ENCODE data around the gene CCDC192. TPM values are rescaled to one million over a fixed set of nuclear protein-coding genes. Genes with fewer than 3 reads are reported as not detected.

CCDC192 gene
- total RNA-seq, 1 donor from 2014 or later = 0.26 TPM

DNA sequence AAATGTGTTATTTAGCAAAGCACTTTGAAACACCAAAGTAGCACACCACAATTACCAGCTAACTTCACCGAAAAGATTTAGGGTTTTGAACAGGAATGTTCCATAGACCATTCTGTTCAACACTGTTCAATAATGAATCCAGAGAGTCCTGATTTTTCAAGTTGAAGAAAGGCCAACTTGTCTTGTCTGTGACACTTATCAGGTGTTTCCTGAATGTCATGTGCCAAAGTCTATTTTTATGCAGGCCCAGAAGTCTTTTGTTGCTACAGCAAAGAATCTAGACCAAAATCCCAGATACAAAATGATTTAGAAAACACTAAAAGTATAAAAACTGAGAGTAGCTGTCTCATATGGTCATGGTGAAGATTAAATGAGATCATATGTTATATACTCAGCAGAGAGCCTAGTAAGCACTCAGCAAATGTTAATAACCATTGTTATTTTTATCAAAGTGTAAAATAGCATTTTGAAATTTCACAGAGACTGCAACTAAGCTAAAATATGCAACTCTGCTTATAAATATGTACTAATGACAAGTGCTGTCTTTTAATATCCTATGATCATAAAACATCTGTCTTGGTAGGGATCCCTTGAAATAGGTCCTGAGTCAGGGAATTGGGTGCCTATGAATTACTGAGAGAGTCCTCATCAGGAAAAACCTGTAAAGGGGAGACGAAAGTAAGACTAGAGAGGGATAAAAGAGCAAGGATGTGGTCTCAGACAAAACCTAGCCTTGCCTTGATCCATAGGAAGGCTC lies 258.0 kb downstream of the CCDC192 start:
- no peak overlapping the region for H3K4me3 Mint-ChIP-seq (ENCODE audit: unreplicated experiment)
- no peak overlapping the region for H3K27ac Mint-ChIP-seq (ENCODE audit: unreplicated experiment)
- no peaks in the 10 kb centered on the region for H3K9me3 Mint-ChIP-seq (ENCODE audit: unreplicated experiment)
- H3K27me3 Mint-ChIP-seq (ENCODE audit: unreplicated experiment) = no peaks in the 10 kb centered on the region
- no peaks in the 10 kb centered on the region for H3K36me3 Mint-ChIP-seq (ENCODE audit: low read depth, unreplicated experiment)
- TF ChIP-seq, protein P1, sequence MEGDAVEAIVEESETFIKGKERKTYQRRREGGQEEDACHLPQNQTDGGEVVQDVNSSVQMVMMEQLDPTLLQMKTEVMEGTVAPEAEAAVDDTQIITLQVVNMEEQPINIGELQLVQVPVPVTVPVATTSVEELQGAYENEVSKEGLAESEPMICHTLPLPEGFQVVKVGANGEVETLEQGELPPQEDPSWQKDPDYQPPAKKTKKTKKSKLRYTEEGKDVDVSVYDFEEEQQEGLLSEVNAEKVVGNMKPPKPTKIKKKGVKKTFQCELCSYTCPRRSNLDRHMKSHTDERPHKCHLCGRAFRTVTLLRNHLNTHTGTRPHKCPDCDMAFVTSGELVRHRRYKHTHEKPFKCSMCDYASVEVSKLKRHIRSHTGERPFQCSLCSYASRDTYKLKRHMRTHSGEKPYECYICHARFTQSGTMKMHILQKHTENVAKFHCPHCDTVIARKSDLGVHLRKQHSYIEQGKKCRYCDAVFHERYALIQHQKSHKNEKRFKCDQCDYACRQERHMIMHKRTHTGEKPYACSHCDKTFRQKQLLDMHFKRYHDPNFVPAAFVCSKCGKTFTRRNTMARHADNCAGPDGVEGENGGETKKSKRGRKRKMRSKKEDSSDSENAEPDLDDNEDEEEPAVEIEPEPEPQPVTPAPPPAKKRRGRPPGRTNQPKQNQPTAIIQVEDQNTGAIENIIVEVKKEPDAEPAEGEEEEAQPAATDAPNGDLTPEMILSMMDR (IDR thresholded peaks at IDR 0.05; ENCODE audit: unreplicated experiment) = no peak
- peaks cover 32% of the 10 kb centered on the region for H3K4me1 Mint-ChIP-seq (ENCODE audit: unreplicated experiment)
- no peak for DNase-seq (ENCODE audit: low spot score)

DNA sequence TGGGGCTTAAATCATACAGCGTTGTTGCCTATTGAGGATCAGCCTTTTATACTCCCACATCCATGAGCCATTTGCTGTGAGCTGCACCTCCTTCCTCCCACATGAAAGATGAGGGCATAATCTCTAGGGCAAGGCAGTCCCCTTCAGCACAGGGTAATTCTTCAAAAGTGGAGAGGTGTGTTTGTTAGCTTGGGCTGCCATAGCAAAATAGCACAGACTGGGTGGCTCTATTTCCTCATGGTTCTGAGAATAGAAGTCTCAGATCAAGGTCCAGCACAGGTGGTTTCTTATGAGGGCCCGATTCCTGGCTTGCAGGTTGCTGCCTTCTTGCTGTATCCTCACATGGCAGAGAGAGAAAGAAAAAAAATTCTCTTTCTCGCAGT lies 258.6 kb downstream of the CCDC192 start:
- Mint-ChIP-seq H3K9me3 (ENCODE audit: unreplicated experiment) (no peaks in the 10 kb centered on the region), H3K4me3 (ENCODE audit: unreplicated experiment) (no peak overlapping the region), H3K27ac (ENCODE audit: unreplicated experiment) (no peak overlapping the region), H3K27me3 (ENCODE audit: unreplicated experiment) (no peaks in the 10 kb centered on the region), H3K4me1 (ENCODE audit: unreplicated experiment) (peaks cover 32% of the 10 kb centered on the region), H3K36me3 (ENCODE audit: low read depth, unreplicated experiment) (no peaks in the 10 kb centered on the region)
- DNase-seq (ENCODE audit: low spot score) = no peak
- TF ChIP-seq, protein P1 (IDR thresholded peaks at IDR 0.05; ENCODE audit: unreplicated experiment) = no peak

DNA sequence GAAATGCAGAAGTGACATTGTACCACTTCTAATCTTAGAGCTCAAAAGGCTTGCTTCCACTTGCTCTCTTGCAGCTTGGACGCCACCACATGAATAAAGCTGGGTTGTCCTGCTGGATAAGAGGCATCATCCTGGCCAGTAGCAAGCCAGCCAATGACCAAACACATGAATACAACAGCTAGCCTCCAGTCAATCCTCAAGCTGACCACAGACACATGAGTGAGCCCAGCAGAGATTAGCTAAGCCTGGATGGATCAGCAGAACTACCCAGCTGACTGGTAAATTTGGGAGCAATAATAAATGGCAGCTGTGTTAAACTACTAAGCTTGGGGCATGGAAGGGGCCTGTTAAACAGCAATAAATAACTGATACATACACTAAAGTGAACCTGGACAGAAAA lies 259.3 kb downstream of the CCDC192 start:
- Mint-ChIP-seq H3K9me3 (ENCODE audit: unreplicated experiment) (no peaks in the 10 kb centered on the region), H3K27ac (ENCODE audit: unreplicated experiment) (no peak overlapping the region), H3K27me3 (ENCODE audit: unreplicated experiment) (no peaks in the 10 kb centered on the region), H3K4me3 (ENCODE audit: unreplicated experiment) (no peak overlapping the region), H3K36me3 (ENCODE audit: low read depth, unreplicated experiment) (no peaks in the 10 kb centered on the region), H3K4me1 (ENCODE audit: unreplicated experiment) (peaks cover 32% of the 10 kb centered on the region)
- TF ChIP-seq, protein P1 (IDR thresholded peaks at IDR 0.05; ENCODE audit: unreplicated experiment) = no peak
- no peak for DNase-seq (ENCODE audit: low spot score)

DNA sequence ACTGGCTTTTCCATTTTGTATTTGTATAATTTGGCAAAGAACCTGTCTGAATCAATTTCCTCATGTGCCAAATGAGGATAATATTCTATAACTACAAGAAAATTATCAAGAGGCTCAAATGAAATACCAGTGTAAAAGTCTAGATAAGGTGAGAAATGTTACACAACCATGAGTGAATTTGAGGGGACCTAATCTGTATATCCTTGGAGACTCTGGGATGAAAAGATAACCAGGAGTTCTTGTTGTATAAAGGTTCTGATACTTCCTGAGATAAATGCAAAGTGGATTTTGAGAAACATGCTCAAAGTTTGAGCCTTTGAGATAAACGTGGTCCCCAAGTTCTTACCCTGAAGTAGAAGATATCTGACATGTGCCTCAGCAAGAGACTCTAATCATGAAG lies 260.0 kb downstream of the CCDC192 start:
- no peak for DNase-seq (ENCODE audit: low spot score)
- TF ChIP-seq, protein P1 (IDR thresholded peaks at IDR 0.05; ENCODE audit: unreplicated experiment) = no peak
- H3K4me1 Mint-ChIP-seq (ENCODE audit: unreplicated experiment) = peaks cover 29% of the 10 kb centered on the region
- no peaks in the 10 kb centered on the region for H3K27me3 Mint-ChIP-seq (ENCODE audit: unreplicated experiment)
- no peak overlapping the region for H3K27ac Mint-ChIP-seq (ENCODE audit: unreplicated experiment)
- no peaks in the 10 kb centered on the region for H3K36me3 Mint-ChIP-seq (ENCODE audit: low read depth, unreplicated experiment)
- no peaks in the 10 kb centered on the region for H3K9me3 Mint-ChIP-seq (ENCODE audit: unreplicated experiment)
- H3K4me3 Mint-ChIP-seq (ENCODE audit: unreplicated experiment) = no peak overlapping the region

DNA sequence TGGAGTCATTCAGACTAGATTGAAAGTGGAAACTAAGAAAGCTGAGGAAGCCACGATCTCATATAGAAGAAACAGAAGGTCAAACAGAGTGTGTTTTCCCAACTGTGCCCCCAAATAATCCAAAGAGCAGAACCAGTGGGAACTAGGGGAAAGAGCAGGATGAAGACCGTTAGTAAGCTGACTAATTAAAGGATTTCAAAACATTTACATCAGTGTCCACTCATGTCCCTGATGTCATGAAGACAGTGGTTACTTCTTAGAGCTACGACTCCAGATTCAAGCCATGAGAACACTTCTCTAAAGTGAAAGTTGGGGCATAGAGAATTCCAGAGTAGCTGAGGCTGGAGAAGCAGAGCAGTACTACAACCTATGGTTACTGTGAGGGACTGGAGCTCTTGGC lies 260.7 kb downstream of the CCDC192 start:
- no peak for DNase-seq (ENCODE audit: low spot score)
- TF ChIP-seq, protein P1 (IDR thresholded peaks at IDR 0.05; ENCODE audit: unreplicated experiment) = no peak
- H3K4me1 Mint-ChIP-seq (ENCODE audit: unreplicated experiment) = peaks cover 22% of the 10 kb centered on the region
- no peaks in the 10 kb centered on the region for H3K27me3 Mint-ChIP-seq (ENCODE audit: unreplicated experiment)
- H3K36me3 Mint-ChIP-seq (ENCODE audit: low read depth, unreplicated experiment) = no peaks in the 10 kb centered on the region
- H3K9me3 Mint-ChIP-seq (ENCODE audit: unreplicated experiment) = no peaks in the 10 kb centered on the region
- H3K27ac Mint-ChIP-seq (ENCODE audit: unreplicated experiment) = no peak overlapping the region
- no peak overlapping the region for H3K4me3 Mint-ChIP-seq (ENCODE audit: unreplicated experiment)
